Neural cell (in vitro differentiated cells): ENCODE results near the gene RING1. TPM values are rescaled to one million over a fixed set of nuclear protein-coding genes. Genes with fewer than 3 reads are reported as not detected.

ENCODE experiments used
- H2AFZ ChIP-seq: fragments of 200-600, 300-800 bp; sonication (generic), shearing (Covaris generic); 2 replicates; pipeline ENCODE4 v1.6.0; 2014; ENCODE audit warnings: low read depth, mild to moderate bottlenecking, antibody characterized with exemption, low read length, moderate library complexity
- H3F3A ChIP-seq: fragments of 200-600 bp; shearing (Covaris generic); 2 replicates; pipeline ENCODE4 v1.6.1; 2016; ENCODE audit warnings: mild to moderate bottlenecking, moderate library complexity, mixed read lengths, antibody characterized with exemption, low read length; ENCODE audit not compliant: insufficient read depth, poor library complexity, severe bottlenecking
- H3K27ac ChIP-seq: fragments of 200-600, 300-800 bp; sonication (generic), shearing (Covaris generic); 2 replicates; pipeline ENCODE4 v1.5.1; 2014; ENCODE audit warnings: mild to moderate bottlenecking, low read length, moderate library complexity
- H3K27me3 ChIP-seq: fragments of 300-800, 200-600 bp; sonication (generic), shearing (Covaris generic); 2 replicates; pipeline ENCODE4 v1.6.0; 2014; ENCODE audit warnings: mild to moderate bottlenecking, low read depth, low read length, moderate library complexity; ENCODE audit not compliant: insufficient read depth
- H3K36me3 ChIP-seq: fragments of 300-800, 200-600 bp; sonication (generic), shearing (Covaris generic); 2 replicates; pipeline ENCODE4 v1.5.1; 2014; ENCODE audit warnings: mild to moderate bottlenecking, antibody characterized with exemption, low read length, moderate library complexity; ENCODE audit not compliant: insufficient read depth
- H3K4me2 ChIP-seq: fragments of 300-800, 200-600 bp; sonication (generic), shearing (Covaris generic); 2 replicates; pipeline ENCODE4 v1.6.0; 2014; ENCODE audit warnings: mild to moderate bottlenecking, low read length
- H3K4me3 ChIP-seq: fragments of 300-800, 200-600 bp; sonication (generic), shearing (Covaris generic); 2 replicates; pipeline ENCODE4 v1.5.1; 2014; ENCODE audit warnings: mild to moderate bottlenecking, low read length, moderate library complexity
- H3K79me2 ChIP-seq: fragments of 200-600 bp; shearing (Covaris generic); replicated peaks from 2 replicates; pipeline ENCODE4 v1.6.0; 2014; ENCODE audit warnings: mild to moderate bottlenecking, low read length, moderate library complexity; ENCODE audit not compliant: insufficient read depth
- H3K9ac ChIP-seq: fragments of 300-800, 200-600 bp; sonication (generic), shearing (Covaris generic); 2 replicates; pipeline ENCODE4 v1.6.1; 2016; ENCODE audit warnings: mild to moderate bottlenecking, low read length, mixed read lengths
- H3K9me2 ChIP-seq: fragments of 200-600 bp; shearing (Covaris generic); 2 replicates; pipeline ENCODE4 v1.6.1; 2016; ENCODE audit warnings: mild to moderate bottlenecking, low read length, mixed read lengths; ENCODE audit not compliant: insufficient read depth
- H3K9me3 ChIP-seq: fragments of 200-600, 300-800 bp; sonication (generic), shearing (Covaris generic); 2 replicates; pipeline ENCODE4 v1.6.1; 2016; ENCODE audit warnings: mild to moderate bottlenecking, mixed run types, low read length, moderate library complexity, mixed read lengths
- H4K20me1 ChIP-seq: fragments of 200-600 bp; shearing (Covaris generic); 2 replicates; pipeline ENCODE4 v1.6.1; 2016; ENCODE audit warnings: mild to moderate bottlenecking, mixed run types; ENCODE audit not compliant: insufficient read depth
- CTCF ChIP-seq: fragments of 450-650 bp; IDR thresholded peaks from 2 replicates; pipeline ENCODE4 v1.5.1; 2014; ENCODE audit warnings: antibody characterized with exemption, mild to moderate bottlenecking, moderate library complexity; ENCODE audit not compliant: poor library complexity, severe bottlenecking
- EP300 ChIP-seq: fragments of 450-650 bp; conservative IDR thresholded peaks from 2 replicates; pipeline ENCODE4 v1.6.1; 2014; ENCODE audit warnings: antibody characterized with exemption, mild to moderate bottlenecking, moderate library complexity; ENCODE audit not compliant: poor library complexity, severe bottlenecking
- EZH2 ChIP-seq: fragments of 200-600, 300-800 bp; shearing (Covaris generic), sonication (generic); IDR thresholded peaks from 2 replicates; pipeline ENCODE4 v1.6.1; 2014; ENCODE audit warnings: antibody characterized with exemption, low read length, borderline replicate concordance, mild to moderate bottlenecking; ENCODE audit not compliant: insufficient read depth, poor library complexity, severe bottlenecking
- MXI1 ChIP-seq: fragments of 450-650 bp; conservative IDR thresholded peaks from 2 replicates; pipeline ENCODE4 v1.6.1; 2014; ENCODE audit warnings: antibody characterized with exemption, mild to moderate bottlenecking; ENCODE audit not compliant: poor library complexity, severe bottlenecking
- POLR2AphosphoS5 ChIP-seq: IDR thresholded peaks from 2 replicates; pipeline ENCODE4 v1.6.1; 2012
- RAD21 ChIP-seq: fragments of 450-650 bp; conservative IDR thresholded peaks from 2 replicates; pipeline ENCODE4 v1.6.1; 2014; ENCODE audit warnings: antibody characterized with exemption, mild to moderate bottlenecking, moderate library complexity
- REST ChIP-seq: IDR thresholded peaks from 2 replicates; pipeline ENCODE4 v1.6.1; 2012; ENCODE audit warnings: borderline replicate concordance
- SMC3 ChIP-seq: fragments of 450-650 bp; conservative IDR thresholded peaks from 2 replicates; pipeline ENCODE4 v1.6.1; 2014; ENCODE audit warnings: antibody characterized with exemption, mild to moderate bottlenecking, moderate library complexity; ENCODE audit not compliant: poor library complexity
- TAF1 ChIP-seq: IDR thresholded peaks from 2 replicates; pipeline ENCODE4 v1.6.1; 2012; ENCODE audit warnings: low read depth
- polyA plus RNA-seq: library from polyadenylated mRNA; depleted of rRNA; stranded (reverse); fragments of >200 nt; gene quantifications from 2 replicates; pipeline ENCODE4 v1.2.3, GENCODE V29; 2014

The RING1 gene
- polyA plus RNA-seq, 1 donor from 2014 or later = 107 TPM

- peak overlapping the region; percentile 96 for H3K27ac ChIP-seq
Observed at GRCh38 chr6:33206027-33206863, 2.1 kb upstream of the RING1 start.

GRCh38 chr6:33206864-33207551, 1.3 kb upstream of the RING1 start:
- H3K4me3 ChIP-seq = peak overlapping the region; percentile 94
- H4K20me1 ChIP-seq = no peaks in the 10 kb centered on the region
- no peaks in the 10 kb centered on the region for H3K27me3 ChIP-seq
- peaks cover 12% of the 10 kb centered on the region for H3K36me3 ChIP-seq
- no peaks in the 10 kb centered on the region for H3F3A ChIP-seq
- H3K9me2 ChIP-seq = no peaks in the 10 kb centered on the region
- no peak overlapping the region for H2AFZ ChIP-seq
- peaks cover 34% of the 10 kb centered on the region for H3K79me2 ChIP-seq
- H3K4me2 ChIP-seq = peak overlapping the region; percentile 98
- peak overlapping the region; percentile 96 for H3K27ac ChIP-seq
- H3K9me3 ChIP-seq = no peaks in the 10 kb centered on the region
- H3K9ac ChIP-seq = peak overlapping the region; percentile 99
- TF ChIP-seq SMC3 = no peak
- no peak for TF ChIP-seq REST
- TF ChIP-seq POLR2AphosphoS5 = no peak
- TF ChIP-seq CTCF = no peak
- no peak for TF ChIP-seq EZH2
- TF ChIP-seq MXI1 = no peak
- TF ChIP-seq RAD21 = no peak
- no peak for TF ChIP-seq TAF1
- TF ChIP-seq EP300 = no peak

More at GRCh38 chr6:33206027-33206863, 2.1 kb upstream of the RING1 start:
- Histone ChIP-seq H3F3A (no peaks in the 10 kb centered on the region), H3K9me2 (no peaks in the 10 kb centered on the region), H2AFZ (no peak overlapping the region), H3K4me3 (peak overlapping the region; percentile 94), H3K79me2 (peaks cover 41% of the 10 kb centered on the region), H3K36me3 (peaks cover 12% of the 10 kb centered on the region), H3K27me3 (no peaks in the 10 kb centered on the region), H3K9me3 (no peaks in the 10 kb centered on the region), H4K20me1 (no peaks in the 10 kb centered on the region), H3K4me2 (no peak overlapping the region), H3K9ac (peak overlapping the region; percentile 99)
- peak; percentile 15 for TF ChIP-seq REST
- no peak for TF ChIP-seq TAF1
